SIG-M5 treated with dmso at 0.1 percent for 504 hours (cell line): ENCODE measurements around the gene ZNF518B.

Experiments used
- DNase-seq: peaks from one replicate; lab custom pipeline; 2025; ENCODE audit not compliant: unreplicated experiment; lab: John Stamatoyannopoulos, UW

Gene ZNF518B, protein sequence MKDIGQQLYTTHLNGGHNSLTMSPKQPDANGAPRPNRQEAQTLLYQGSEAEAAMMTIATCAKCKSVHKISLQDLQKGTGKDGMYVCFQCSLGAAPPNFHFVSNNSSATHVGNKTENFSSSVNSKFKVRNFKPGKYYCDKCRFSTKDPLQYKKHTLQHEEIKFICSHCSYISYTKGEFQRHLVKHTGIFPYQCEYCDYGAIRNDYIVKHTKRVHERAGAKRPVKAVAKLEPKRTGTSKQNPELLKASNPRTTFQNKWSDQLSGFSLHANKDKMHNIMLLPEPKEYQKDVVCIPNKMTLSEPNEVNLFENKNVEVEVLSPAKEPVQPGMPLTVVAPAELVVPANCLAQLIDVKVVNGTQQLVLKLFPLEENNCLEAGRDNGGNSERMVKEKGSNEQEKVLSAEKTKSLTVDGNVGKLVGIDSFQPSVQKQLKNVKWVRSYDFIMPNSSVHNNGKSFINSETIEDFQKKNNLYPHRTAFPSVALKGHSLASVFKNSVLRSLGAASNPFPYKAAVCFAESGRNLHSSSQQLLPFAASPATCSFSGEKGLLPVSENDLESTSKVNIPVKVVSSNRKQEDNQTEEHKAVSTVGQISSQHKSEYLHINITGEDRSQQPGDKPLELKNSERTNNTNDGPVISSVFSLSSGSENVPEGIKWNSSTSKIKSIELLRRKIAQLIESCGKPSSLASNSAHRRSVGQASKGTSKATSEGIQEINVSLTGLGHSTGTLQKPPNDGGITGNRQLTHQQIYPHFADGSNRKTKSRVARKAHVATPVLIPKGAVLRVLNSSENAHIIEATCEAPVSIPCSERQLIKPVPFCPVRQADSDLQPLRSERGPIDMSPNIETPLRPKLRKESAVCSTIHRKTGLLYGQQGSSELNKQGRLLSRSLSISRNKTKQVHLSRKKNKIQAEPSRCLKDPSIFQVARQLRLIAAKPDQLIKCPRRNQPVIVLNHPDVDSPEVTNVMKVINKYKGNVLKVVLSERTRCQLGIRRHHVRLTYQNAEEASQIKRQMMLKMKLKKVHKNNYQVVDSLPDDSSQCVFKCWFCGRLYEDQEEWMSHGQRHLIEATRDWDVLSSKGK

DNA sequence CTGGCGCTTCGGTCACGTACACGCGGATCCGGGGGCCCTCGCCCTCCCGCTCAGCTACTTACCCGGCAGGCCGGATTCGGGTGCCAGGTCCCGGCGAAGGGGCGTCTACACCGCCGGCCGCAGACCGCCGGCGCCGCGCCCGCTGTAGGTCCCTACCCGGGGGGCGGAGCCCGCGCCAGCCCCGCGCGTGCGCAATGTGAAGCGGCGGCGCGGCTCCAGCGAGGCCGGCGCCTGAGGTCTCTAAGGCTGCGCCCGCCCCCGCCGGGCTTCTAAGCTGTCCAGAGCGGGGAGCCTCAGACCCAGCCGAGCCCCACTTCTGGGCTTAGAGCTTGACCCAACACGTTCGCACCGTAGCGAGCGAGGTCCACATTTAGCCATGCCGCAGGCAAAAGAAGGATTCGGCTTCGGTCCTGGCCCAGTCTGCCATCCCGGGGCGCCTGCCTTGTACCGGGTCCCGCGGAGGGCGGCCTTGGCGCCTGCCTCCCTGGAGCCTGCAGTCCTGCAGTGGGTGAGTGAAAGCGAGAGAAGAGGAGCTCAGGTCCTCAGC is at the start of gene ZNF518B:
ZNF518B (minus strand) TSS at position 172 of the 547 bp plus-strand sequence. CDS start 11,098 bp downstream, outside the sequence.
- no peak for DNase-seq

DNA sequence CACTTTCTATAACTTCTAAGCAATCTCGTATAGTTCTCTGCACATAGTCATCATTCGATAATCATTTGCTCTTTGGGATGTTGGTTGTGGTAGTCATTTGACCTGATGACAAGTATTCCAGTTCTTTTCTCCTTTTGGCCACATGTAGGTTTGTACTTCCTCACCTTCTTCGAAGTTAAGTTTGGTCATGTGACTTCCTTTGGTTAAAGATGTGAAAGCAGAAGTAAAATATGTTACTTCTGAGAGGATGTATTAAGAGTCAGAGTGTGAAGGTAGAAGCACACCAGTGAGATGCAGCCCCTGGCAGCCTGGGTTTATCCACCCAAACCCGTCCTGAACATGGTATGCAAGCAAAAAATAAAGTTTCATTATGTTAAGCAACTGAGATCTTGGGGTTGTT is 48.9 kb upstream of the ZNF518B start:
- DNase-seq, result no peak

DNA sequence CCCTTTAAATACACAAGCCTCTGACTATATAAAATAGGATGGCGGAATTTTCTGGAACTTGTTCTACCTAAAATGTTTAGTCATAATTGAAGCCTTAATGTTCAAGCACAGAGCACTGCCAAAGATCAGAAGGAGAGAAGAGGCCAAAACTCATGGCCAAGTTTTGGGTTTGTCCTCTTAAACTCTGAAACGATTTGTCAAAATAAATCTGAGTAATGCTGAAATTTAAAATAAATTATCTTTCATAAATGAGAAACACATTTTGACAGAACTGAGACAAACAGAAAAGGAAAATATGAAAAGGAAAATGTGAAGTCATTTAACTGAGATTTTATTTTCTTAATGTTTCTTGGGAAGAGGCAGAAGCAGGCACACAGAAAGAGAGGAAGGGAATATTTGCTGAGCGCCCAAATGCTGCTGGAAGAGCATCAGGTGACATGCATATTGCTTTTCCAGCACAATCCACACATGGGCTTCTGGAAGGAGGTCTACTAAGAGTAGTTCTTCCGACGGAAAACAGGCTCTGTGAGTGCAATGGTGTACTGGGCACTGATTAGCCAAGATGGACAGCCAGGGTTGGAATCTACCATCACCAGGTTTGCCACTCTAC is 47.4 kb upstream of the ZNF518B start:
- no peak for DNase-seq

DNA sequence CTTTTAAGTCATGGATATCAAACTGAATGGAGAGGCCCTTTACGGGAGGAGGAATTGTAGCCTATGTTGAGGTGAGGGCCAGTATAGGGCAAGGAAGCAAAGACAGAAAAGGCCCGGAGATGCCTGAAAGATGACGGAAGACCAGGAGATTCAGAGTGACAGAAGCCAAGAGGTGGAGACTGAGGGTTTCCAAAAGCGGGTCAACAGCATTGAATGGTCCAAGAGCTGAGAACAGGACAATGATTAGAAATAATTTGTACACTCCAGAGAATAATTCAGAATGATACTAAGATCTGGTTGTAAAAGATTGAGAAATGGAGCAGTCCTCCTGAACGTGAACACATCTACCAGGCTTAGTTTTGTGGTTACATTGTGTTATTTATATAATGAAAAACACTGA is 45.5 kb upstream of the ZNF518B start:
- no peak for DNase-seq

DNA sequence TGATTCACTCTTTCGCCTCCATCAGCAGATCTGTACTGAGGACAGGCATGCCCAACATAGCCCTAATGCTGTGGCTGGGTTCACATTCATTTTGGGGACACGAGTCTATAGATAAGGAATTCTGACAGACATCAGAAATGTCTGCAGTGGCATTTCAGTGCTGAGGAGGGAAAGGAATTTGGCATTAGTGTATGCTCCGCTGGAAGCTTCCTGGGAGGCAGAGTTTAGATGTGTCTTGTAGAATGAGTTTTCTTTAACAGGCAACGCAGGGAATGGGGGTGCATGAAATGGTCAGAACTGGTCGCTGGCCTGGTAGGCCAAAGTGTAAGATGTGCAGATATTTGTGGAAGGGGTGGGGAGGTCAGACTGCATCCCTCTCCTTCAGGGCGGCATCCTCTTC is 43.5 kb upstream of the ZNF518B start:
- DNase-seq, result no peak

DNA sequence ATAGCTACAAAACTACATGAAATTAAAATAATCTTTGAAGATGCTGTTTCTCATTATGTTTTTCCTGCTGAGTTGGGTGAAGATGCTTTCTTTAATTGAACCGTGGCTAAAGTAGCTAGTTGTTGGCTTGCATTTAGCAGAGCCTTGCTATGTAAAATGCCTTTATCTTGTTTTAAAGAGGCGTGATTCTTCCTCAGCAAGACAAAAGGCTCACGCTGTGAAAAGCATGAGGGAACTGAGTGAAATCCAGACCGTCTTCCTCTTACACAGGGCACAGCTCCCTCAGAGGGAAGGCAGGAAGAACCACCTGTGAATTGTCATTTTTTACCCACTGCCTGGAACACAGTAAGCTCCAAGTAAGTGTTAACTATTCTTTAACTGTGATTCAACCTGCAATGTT is 39.0 kb upstream of the ZNF518B start:
- no peak for DNase-seq

DNA sequence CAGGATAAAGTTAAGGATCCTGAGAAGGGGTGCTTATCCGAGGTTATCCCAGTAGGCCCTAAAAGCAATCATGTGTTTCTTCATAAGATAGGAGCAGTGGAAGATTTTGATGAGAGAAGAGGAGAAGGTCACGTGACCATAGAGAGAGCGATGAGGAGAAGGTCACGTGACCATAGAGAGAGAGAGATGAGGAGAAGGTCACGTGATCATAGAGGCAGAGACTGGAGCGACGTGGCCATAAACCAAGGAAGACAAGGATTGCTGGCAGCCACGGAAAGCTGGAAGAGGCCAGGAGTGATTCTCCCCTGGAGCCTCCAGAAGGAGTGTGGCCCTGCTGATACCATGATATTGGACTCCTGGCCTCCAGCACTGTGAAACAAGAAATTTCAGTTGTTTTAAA is 38.4 kb upstream of the ZNF518B start:
- no peak for DNase-seq

DNA sequence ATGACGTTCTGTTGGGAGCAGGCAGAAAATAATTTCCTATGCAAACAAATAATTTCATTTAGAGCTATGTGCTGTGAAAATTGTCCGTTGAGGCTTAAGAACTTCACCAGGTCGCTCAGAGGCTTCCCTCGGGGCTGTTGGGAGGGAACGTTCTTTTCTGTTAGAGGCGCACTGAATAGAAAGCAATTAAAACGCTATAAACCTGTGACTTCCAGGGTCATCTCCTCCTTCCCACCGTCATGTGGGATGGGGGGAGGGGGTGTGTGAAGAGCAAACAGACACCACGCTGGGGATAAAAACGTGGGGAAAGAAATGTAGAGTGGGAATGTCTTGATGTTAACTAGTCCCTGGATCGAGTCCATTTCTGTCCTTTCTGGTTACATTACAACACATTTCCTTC is 35.2 kb upstream of the ZNF518B start:
- DNase-seq, result no peak

DNA sequence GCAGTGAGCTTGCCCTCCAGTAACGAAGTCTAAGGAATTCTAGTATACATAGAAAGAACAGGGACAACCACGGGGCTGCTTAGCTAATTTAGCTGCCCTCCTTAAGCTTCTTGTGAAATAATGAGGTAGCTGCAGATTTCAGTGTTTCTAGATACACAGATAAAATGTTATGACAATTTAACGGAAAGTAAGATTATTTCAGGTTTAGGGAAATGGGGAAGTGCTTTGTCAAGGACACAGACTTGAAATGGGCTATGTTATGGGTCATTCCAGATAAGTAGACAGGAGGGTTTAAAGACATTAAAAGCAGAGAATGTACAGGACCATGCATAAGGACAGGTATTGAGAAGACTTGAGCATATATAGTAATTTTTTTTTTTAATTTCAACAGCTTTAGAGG is 34.2 kb upstream of the ZNF518B start:
- DNase-seq, result no peak

DNA sequence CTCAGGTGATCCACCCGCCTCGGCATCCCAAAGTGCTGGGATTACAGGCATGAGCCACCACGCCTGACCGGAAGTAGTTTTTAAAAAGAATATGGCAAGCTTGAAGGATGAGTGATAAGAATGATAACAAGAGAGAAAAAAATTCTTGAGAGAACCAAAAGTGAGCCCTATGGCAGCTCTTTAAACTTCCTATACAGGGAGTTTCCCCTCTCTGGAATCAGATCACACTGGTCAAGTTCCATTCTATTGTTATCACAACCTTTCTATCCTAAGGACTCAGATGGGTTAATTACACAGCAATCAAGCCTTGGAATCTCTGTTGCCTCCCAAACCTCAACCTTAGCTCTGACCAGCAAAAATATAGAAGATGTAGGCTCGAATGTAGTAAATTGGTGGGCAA is 33.8 kb upstream of the ZNF518B start:
- no peak for DNase-seq

DNA sequence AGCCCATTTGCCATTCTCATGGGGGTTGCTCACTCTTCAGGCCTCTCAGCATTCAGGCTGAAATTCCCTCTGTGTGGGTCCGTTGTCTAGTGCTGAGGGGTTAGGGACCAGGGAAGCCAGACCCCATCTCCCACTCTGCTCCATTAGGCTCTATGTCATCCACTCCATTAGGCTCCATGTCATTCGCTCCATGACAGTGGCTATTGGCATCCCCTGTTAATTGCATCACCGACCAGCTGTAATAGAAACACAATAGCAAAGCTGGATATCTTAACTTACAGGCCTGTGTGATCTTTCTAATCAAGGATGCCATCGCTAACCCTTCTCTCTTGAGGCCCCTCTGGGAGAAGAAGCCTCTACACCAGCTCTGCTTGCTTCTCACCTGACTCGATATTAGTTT is 25.7 kb upstream of the ZNF518B start:
- no peak for DNase-seq

DNA sequence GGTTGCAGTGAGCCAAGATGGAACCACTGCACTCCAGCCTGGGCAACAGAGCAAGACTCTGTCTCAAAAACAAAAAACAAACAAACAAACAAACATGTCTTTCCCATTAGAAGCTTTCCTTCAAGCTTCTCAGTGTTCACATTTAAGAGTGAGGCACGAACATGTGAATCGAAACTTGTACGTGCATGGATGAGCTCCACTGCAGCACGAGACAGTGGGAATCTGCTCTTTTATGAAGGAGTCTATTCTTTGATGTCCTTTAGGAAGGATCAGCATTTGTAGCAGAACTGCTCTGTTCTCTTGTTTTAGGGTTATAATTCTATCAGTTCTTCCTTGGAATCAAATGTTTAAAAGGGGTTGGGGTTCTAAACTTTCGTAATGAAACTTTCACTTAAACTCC is 23.4 kb upstream of the ZNF518B start:
- no peak for DNase-seq

DNA sequence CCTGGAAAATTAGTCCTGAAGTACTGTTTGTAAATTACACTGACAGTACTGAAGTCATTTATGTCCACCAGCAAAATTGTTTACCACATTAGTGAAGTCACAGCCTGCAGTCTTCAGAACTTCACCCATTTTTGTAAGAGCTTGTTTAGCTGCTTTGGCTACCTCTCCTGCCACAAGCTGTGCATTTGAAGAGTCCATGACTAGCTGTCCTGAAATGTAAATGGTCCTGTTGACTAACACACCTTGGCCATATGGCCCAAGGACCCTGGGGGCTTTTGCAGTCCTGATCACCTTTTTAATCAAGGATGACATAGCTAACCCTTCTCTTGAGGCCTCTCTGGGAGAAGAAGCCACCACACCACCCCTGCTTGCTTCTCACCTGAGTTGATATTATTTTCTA is 21.4 kb upstream of the ZNF518B start:
- DNase-seq, result no peak

DNA sequence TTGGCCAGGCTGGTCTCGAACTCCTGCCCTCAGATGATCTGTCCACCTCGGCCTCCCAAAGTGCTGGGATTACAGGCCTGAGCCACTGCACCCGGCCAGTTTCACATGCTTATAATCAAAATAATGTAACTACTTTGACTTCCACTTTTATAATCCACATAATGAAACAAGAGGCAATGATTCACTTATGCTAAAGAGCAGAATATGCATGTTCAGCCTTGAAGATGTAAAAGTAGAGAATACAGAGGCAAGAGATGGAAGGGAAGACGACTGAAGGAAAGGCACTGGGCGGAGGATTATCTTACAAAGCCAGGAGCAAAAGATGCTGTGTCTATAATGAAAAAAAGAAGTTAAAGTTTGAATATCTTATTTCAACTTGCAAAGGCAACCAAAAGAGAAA is 13.3 kb upstream of the ZNF518B start:
- DNase-seq, result no peak

DNA sequence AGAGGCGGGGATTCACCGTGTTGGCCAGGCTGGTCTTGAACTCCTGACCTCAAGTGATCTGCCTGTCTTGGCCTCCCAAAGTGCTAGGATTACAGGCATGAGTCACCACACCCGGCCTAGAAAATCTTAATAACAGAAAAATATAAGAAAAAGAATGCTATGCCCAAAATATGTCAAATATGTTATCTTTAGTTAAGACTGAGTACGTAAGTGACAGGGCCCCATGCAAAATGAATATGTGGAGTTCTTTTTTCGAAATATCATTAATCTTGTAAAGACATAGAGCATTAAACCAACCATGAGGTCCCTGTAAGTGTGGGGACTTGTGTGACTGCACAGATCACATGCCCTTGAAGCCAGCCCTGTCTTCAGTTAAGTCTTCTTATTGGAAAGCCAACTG is 8.9 kb upstream of the ZNF518B start:
- no peak for DNase-seq

DNA sequence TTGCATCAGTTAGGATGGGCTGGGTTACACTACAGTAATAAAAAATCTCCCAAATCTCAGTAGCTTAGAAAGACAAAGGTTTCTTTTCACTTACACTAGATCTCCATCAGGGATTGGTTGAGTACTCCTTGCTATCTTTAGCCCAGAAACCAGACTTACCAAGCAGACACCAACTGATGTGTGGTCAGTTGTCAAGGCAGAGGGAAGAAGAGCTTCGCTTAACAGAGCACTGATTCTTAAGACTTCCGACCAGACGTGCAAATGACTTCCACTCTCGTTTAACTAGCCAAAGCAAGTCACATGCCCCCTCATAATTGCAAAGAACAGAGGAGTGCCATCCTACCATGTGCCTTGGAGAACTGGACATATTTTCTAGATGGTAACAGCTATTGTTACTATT is 5.7 kb upstream of the ZNF518B start:
- DNase-seq, result no peak

DNA sequence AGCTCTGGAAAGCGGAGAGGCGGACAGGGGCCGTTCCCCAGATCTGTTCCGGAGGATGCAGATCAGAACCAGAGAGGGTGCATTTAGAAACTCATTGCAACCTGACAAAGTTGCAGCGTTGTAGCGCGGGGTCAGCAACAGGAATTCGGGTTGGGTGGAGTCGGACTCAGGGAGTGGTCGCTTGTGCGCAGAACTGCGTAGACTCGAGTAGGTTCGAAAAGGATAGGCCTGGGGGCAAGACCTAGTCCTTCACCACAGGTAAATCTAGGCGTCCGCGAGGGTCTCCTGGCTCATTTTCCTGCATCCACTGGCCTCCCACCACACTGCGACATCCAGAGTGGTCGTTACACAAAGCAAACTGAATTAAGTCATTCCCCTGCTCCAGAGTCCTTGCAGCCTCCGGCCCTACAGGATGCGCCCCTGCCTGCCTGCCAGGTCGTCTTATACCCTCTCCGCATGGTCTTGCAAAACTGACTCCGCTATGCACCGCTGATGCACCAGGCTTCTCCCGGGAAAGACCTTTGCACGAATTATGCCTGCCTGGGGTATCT is 4.7 kb upstream of the ZNF518B start:
- no peak for DNase-seq

DNA sequence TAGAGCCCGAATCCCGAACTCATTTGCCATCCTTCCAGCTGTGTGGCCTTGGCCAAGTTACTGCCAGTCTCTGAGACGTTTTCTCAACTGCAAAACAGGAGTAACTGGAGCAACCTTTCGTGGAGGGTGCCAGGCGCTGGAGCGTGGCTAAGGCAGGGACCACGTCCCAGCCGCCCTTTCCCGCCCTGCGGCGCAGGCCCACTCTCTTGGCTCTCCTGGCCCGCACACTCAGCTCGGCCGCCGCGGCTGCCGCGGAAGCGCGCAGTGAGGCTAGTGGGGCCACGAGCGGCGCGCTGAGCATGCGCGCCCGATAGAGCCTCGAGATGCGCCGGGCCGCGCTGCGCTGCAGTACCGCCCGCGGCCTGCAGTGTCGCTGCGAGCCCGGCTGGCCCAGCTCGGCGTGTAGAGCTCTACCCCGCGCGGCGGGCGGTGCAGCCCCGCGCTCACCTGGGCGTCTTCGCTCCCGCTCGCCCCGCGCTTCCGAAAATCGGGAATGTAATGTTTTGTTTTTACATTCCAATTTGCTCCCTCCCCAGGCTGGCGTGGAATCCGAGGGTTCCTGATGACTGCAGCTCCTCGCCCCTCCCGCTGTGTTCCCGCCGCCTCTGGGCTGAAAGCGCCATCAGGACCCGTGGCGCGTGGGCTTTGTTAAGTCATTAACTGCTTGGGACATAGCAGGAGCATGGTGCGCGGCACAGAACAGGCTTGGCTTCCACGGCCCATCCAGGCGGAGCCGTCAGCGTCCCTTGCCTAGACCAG is 4.0 kb upstream of the ZNF518B start:
- no peak for DNase-seq

DNA sequence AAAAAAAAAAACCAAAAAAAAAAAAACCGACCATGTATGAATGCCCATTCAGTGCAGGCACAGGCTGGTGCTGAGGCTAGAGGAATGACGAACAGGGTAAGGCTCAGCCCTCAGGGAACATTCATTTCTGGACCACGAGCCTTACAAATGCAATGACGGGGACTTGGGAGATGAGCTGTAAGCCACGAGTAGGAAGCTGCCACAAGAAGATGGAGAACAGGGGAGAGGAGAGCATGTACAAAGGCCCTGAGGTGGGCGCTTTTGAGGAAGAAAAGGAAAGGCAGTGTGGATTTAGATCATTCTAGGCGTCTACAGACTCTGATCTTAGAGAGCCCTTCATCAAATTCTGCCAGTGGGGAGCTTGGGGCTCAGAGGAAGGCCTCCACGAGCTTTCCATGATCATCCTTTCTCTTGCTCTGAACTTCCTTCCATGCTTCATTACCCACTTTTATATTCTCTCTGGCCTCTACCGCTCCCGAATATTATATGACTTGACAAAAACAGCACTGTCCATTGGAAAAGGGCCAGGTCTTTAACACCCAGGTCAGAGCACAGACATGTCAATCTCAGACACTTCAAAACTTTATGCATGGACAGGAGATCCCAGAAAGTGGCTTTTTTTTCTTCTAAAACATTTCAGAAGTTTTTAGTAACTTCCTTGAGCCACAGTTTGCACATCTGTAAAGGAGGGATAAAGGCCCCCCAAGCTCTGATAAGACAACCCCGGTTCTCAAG is 3.3 kb upstream of the ZNF518B start:
- no peak for DNase-seq
